ENCODE measurements around the gene DMXL1. TPM values are rescaled to one million over a fixed set of nuclear protein-coding genes. Genes with fewer than 3 reads are reported as not detected.

DMXL1 gene
- total and polyA plus RNA-seq, 3 donors from 2014 or later: 16.0 to 93.3 (median 63.9) TPM

DNA sequence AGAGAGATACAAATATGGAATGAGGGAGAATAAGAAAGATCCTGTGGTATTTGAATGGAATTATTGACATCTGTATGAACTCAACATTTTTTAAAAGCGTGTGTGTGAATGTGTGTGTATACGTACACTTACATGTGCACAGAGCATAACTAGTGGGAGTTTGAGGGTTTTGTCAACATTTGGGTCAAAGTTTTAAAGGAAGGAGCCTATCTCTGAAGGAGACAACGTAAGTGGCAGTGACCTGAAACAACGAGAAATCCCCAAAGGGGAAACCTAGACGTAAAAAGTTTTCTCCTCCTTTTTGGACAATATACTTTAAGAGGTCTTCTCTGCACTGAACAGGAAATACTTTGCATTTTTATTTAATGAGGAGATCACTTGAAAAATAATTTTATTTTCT lies 42.3 kb upstream of the DMXL1 start:
- intact Hi-C loops (cut with DNase I; ENCODE audit: low total_unique reads): no loop called here
- Histone ChIP-seq H3K4me1 (no peaks in the 10 kb centered on the region), H3K9me3 (no peaks in the 10 kb centered on the region), H3K36me3 (ENCODE audit: low read depth, missing control alignments) (no peaks in the 10 kb centered on the region), H3K4me3 (no peak overlapping the region), H3K27me3 (no peaks in the 10 kb centered on the region), H3K27ac (no peak overlapping the region)
- 75 to 77% methylated on average over 5 of the region's 5 CpGs for WGBS, 2 donors
- no peak for TF ChIP-seq POLR2A (IDR thresholded peaks at IDR 0.05)
- TF ChIP-seq, protein P1, sequence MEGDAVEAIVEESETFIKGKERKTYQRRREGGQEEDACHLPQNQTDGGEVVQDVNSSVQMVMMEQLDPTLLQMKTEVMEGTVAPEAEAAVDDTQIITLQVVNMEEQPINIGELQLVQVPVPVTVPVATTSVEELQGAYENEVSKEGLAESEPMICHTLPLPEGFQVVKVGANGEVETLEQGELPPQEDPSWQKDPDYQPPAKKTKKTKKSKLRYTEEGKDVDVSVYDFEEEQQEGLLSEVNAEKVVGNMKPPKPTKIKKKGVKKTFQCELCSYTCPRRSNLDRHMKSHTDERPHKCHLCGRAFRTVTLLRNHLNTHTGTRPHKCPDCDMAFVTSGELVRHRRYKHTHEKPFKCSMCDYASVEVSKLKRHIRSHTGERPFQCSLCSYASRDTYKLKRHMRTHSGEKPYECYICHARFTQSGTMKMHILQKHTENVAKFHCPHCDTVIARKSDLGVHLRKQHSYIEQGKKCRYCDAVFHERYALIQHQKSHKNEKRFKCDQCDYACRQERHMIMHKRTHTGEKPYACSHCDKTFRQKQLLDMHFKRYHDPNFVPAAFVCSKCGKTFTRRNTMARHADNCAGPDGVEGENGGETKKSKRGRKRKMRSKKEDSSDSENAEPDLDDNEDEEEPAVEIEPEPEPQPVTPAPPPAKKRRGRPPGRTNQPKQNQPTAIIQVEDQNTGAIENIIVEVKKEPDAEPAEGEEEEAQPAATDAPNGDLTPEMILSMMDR (IDR thresholded peaks at IDR 0.05): no peak
- no peak for DNase-seq

DNA sequence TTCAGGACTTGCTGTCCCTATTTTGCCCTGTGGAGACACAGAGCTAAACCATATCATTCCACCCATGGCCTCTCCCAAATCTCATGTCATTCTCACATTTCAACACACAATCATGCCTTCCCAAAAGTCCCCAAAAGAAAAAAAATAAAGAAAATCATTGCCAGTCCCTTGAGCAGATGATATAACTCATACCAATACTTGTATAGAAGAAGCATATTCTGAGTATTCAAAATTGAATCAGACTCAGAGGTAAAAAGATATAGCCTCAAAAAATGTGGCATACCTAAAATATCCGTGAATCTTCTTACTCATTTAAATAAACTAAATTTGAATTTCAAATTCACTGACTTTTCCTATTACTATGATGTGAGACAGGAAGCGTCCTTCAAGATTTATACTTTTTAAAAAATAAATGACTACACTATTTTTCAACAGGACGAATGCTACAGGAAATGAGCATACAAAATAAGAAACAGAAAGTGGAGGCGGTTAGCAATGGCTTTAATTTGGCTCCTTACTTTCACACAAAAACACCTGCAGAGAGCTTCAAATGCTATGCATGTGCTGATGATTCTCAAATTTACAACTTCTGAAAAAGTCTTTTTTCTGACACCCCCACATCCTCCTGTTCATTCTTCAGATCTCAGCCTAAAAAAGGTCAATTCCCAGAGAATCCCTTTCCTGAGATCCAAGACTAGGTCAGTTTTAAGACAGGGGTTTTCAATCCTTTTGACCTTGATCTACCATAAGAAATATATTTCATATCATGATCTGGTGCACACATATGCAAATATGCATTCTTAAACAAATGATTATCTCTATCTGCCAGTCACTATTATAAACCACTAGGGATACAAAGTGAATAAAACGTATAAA lies 39.6 kb upstream of the DMXL1 start:
- H3K9me3 ChIP-seq: no peaks in the 10 kb centered on the region
- H3K4me1 ChIP-seq: no peaks in the 10 kb centered on the region
- TF ChIP-seq, protein P1 (IDR thresholded peaks at IDR 0.05): no peak
- TF ChIP-seq POLR2A (IDR thresholded peaks at IDR 0.05): no peak
- no peaks in the 10 kb centered on the region for H3K36me3 ChIP-seq (ENCODE audit: low read depth, missing control alignments)
- WGBS, 2 donors: 73 to 77% methylated on average over 5 of the region's 5 CpGs
- H3K27me3 ChIP-seq: no peaks in the 10 kb centered on the region
- intact Hi-C loops (cut with DNase I; ENCODE audit: low total_unique reads): no loop called here
- no peak overlapping the region for H3K27ac ChIP-seq
- no peak for DNase-seq
- no peak overlapping the region for H3K4me3 ChIP-seq

DNA sequence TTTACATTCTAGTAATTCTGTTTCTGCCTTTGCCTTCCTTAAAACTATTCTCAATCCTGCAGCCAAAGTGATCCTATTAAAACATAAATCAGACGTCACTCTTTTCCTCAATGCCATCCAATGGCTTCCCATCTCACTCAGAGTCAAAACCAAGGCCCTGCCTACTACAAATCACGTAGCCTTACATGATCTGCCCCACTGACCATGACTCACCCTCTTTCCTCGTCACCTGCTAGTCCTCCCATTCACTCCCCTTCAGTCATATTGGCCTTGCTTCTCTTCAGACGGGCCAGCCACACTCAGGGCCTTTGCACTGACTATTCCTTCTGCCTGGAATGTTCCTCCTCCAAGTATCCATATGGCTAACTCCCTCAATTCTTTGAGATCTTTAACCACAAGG lies 39.0 kb upstream of the DMXL1 start:
- TF ChIP-seq, protein P1 (IDR thresholded peaks at IDR 0.05): no peak
- no peak for TF ChIP-seq POLR2A (IDR thresholded peaks at IDR 0.05)
- DNase-seq: no peak
- Histone ChIP-seq H3K4me1 (no peaks in the 10 kb centered on the region), H3K4me3 (no peak overlapping the region), H3K9me3 (no peaks in the 10 kb centered on the region), H3K27me3 (no peaks in the 10 kb centered on the region), H3K27ac (no peak overlapping the region), H3K36me3 (ENCODE audit: low read depth, missing control alignments) (no peaks in the 10 kb centered on the region)
- 78 to 87% methylated on average over 4 of the region's 4 CpGs for WGBS, 2 donors
- intact Hi-C loops (cut with DNase I; ENCODE audit: low total_unique reads): no loop called here

DNA sequence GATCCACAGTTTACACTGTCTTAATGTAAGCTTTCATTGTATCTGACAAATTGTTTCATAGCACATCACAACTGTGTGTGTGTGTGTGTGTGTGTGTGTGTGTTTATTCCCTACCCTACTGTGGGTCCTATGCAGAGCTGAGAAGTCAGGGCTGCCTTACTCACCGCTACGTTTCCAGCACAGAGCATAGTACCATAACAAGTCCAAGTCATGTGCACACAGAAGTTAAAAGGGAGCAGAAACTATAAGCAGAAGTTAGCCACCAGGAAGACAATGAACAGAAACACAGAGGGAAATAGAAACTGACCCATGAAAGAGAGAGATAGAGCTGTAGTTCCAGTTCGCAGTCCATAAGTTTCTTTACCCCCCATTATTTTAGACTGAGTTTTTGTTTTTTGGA lies 38.2 kb upstream of the DMXL1 start:
- no peaks in the 10 kb centered on the region for H3K36me3 ChIP-seq (ENCODE audit: low read depth, missing control alignments)

DNA sequence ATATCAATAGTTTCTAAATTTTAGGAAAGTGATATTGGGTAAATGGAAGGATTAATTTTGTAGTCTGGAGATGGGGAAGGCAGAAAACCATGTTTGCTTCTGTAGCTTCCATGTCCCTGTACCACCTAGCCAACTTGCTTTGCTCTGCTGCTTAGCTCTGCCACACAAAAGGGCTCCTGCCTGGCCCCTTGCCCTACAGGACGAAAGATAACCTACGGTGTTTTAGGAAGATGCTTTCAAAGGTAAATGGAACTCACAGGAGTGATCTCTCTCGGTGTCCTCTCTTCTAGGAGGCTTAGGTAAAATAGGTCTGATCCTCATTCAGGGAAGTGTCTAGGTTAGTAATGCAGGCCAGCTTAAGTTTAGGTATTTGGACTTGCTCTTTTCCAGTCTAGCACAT lies 37.8 kb upstream of the DMXL1 start:
- 86% methylated on average over 3 of the region's 3 CpGs for WGBS, 2 donors
- intact Hi-C loops (cut with DNase I; ENCODE audit: low total_unique reads): no loop called here
- TF ChIP-seq POLR2A (IDR thresholded peaks at IDR 0.05): no peak
- TF ChIP-seq, protein P1 (IDR thresholded peaks at IDR 0.05): no peak

More for the DNA sequence above, 38.2 kb upstream of the DMXL1 start:
- Histone ChIP-seq H3K27ac (no peak overlapping the region), H3K9me3 (no peaks in the 10 kb centered on the region), H3K4me3 (no peak overlapping the region), H3K4me1 (no peaks in the 10 kb centered on the region), H3K27me3 (no peaks in the 10 kb centered on the region)
- intact Hi-C loops (cut with DNase I; ENCODE audit: low total_unique reads): no loop called here
- DNase-seq: no peak
- WGBS, 2 donors: 87 to 96% methylated on average over 3 of the region's 3 CpGs
- TF ChIP-seq POLR2A (IDR thresholded peaks at IDR 0.05): no peak

More for the DNA sequence above, 37.8 kb upstream of the DMXL1 start:
- Histone ChIP-seq H3K27ac (no peak overlapping the region), H3K4me1 (no peaks in the 10 kb centered on the region), H3K27me3 (no peaks in the 10 kb centered on the region), H3K36me3 (ENCODE audit: low read depth, missing control alignments) (no peaks in the 10 kb centered on the region), H3K9me3 (no peaks in the 10 kb centered on the region), H3K4me3 (no peak overlapping the region)
- DNase-seq: no peak
